Uterus (tissue), 2 donors: Measurements from ENCODE around the gene CPA1.

Source experiments
- CTCF ChIP-seq, 4 experiments: fragments of 200-600 bp in 2 of 4; fragments of 450-650 bp in 2 of 4; sonication (generic) in 2 of 4; IDR thresholded peaks; one replicate each; pipeline ENCODE4 v1.5.1; 2016 to 2019; ENCODE audit warnings: antibody characterized with exemption in 4 of 4, mild to moderate bottlenecking in 2 of 4, moderate library complexity in 1 of 4
- POLR2A ChIP-seq, 2 donors: fragments of 450-650 bp; IDR thresholded peaks; one replicate each; pipeline ENCODE4 v1.6.1; 2016; ENCODE audit warnings: antibody characterized with exemption in 2 of 2, mild to moderate bottlenecking in 1 of 2, moderate library complexity in 1 of 2

- TF ChIP-seq CTCF (IDR thresholded peaks at IDR 0.05) = no peak
- TF ChIP-seq POLR2A (IDR thresholded peaks at IDR 0.05) = no peak
Measured at GRCh38 chr7:130346941-130347340, 33.4 kb upstream of the CPA1 start.
